Retinal pigment epithelial cell (primary cell): ENCODE measurements around the gene DMC1.
"Not testable (repeated sequence)": the region's sequence is repeated elsewhere in the genome, so short reads cannot be mapped to it uniquely, and the experiment has no call there.

Experiments
- DNase-seq: peaks from one replicate; pipeline ENCODE4 v3.0.0-alpha.2; 2010; ENCODE audit warnings: low read depth
- H3K4me3 ChIP-seq: 2 replicates; pipeline ENCODE4 v1.5.1; 2011; ENCODE audit warnings: mild to moderate bottlenecking, low read length, control low read depth, moderate library complexity
- TF ChIP-seq, protein P1 (sequence below): conservative IDR thresholded peaks from 2 replicates; pipeline ENCODE4 v1.5.1; 2011; ENCODE audit warnings: low read depth, low read length, control low read depth, inconsistent platforms

Gene DMC1

GRCh38 chr22:38611559-38611958 lies 41.6 kb upstream of the DMC1 start:
- TF ChIP-seq, protein P1, sequence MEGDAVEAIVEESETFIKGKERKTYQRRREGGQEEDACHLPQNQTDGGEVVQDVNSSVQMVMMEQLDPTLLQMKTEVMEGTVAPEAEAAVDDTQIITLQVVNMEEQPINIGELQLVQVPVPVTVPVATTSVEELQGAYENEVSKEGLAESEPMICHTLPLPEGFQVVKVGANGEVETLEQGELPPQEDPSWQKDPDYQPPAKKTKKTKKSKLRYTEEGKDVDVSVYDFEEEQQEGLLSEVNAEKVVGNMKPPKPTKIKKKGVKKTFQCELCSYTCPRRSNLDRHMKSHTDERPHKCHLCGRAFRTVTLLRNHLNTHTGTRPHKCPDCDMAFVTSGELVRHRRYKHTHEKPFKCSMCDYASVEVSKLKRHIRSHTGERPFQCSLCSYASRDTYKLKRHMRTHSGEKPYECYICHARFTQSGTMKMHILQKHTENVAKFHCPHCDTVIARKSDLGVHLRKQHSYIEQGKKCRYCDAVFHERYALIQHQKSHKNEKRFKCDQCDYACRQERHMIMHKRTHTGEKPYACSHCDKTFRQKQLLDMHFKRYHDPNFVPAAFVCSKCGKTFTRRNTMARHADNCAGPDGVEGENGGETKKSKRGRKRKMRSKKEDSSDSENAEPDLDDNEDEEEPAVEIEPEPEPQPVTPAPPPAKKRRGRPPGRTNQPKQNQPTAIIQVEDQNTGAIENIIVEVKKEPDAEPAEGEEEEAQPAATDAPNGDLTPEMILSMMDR: no peak
- H3K4me3 ChIP-seq: no peak overlapping the region
- no peak for DNase-seq

- no peak for DNase-seq
- TF ChIP-seq, protein P1: no peak
- H3K4me3 ChIP-seq: no peak overlapping the region
Observed at GRCh38 chr22:38610234-38610633, 40.3 kb upstream of the DMC1 start.

DNA sequence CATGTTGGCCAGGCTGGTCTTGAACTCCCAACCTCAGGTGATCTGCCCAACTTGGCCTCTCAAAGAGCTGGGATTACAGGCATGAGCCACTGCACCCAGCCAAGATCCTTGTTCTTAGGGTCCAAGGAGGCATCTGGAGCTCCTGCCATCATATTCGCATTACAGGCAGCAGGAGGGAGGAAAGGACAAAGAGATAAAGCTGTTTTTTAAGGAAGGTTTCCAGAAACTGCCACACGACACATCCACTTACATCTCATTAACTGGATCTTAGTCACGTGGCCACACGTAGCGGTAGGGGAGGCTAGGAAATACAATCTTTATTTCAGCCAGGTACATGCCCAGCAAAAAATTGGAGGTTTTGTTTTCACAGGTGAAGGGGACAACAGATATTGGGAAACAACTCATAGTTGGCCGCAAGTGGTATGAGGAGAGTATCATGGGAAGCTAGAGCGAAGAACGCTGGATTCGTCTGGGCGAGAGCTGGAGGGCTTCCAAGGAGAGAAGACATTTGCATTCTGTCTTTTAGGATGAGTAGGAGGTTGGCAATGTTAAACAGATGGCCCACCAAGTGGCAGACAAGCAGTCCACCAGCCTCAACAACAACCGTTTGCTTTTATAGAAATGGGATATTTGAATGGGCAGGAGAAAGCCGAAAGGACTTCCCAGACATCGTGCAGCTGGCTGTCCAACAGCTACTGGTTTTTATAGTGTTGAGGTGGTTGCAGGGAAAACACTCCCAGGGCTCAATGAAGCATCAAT lies 39.2 kb upstream of the DMC1 start:
- TF ChIP-seq, protein P1: no peak
- no peak for DNase-seq
- no peak overlapping the region for H3K4me3 ChIP-seq

GRCh38 chr22:38607680-38608079 lies 37.7 kb upstream of the DMC1 start:
- no peak for DNase-seq
- TF ChIP-seq, protein P1: no peak

DNA sequence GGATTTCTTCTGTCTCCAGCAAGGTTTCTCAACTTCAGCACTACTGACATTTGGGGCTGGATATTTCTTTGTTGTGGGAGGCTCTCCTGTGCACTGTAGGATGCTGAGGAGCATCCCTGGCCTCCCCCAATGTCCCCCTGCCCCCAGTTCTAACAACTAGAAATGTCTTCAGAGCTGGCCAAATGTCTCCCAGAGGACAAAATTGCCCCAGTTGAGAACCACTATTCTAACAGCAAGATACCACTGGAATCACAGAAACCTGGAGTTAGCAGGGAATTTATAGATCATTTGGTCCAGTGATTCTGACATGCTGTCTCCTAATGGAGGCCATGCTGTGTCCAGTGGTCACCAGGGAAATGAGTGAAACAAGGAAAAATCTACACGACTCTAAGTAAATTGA lies 32.2 kb upstream of the DMC1 start:
- no peak for DNase-seq
- TF ChIP-seq, protein P1: no peak
- no peak overlapping the region for H3K4me3 ChIP-seq

More at GRCh38 chr22:38607680-38608079, 37.7 kb upstream of the DMC1 start:
- H3K4me3 ChIP-seq: no peak overlapping the region

GRCh38 chr22:38601221-38601764 lies 31.3 kb upstream of the DMC1 start:
- TF ChIP-seq, protein P1: no peak
- H3K4me3 ChIP-seq: no peak overlapping the region
- DNase-seq: no peak

- TF ChIP-seq, protein P1: no peak
Observed at GRCh38 chr22:38599466-38599865, 29.5 kb upstream of the DMC1 start.

GRCh38 chr22:38582923-38583322 lies 12.9 kb upstream of the DMC1 start:
- H3K4me3 ChIP-seq, DNase-seq: not testable (repeated sequence)

More at GRCh38 chr22:38599466-38599865, 29.5 kb upstream of the DMC1 start:
- no peak overlapping the region for H3K4me3 ChIP-seq
- DNase-seq: no peak
